ENCODE data around the gene TRIM4. TPM values are rescaled to one million over a fixed set of nuclear protein-coding genes. Genes with fewer than 3 reads are reported as not detected.
A peak's percentile ranks its signal among the peaks of the same experiment; 100 is the strongest.

Gene TRIM4
- total and polyA plus RNA-seq, 9 donors: 31.7 to 64.8 (median 45.1) TPM

- no peak overlapping the region for H3K4me3 ChIP-seq
- intact Hi-C loops (cut with DNase I): no loop called here
- no peak for TF ChIP-seq EP300 (IDR thresholded peaks at IDR 0.05)
- no peak for DNase-seq
- H3K4me1 ChIP-seq (ENCODE audit: insufficient read depth): no peaks in the 10 kb centered on the region
- H3K36me3 ChIP-seq: no peaks in the 10 kb centered on the region
- WGBS, 3 donors: 49 to 59% (median 59%) methylated on average over 2 of the region's 2 CpGs
- no peak overlapping the region for H3K27ac ChIP-seq
- H3K9me3 ChIP-seq: no peaks in the 10 kb centered on the region
- H3K27me3 ChIP-seq: no peaks in the 10 kb centered on the region
Measured at GRCh38 chr7:99863847-99864440, 55.4 kb downstream of the TRIM4 start.

GRCh38 chr7:99860281-99861127 lies 58.8 kb downstream of the TRIM4 start:
- 73 to 75% (median 74%) methylated on average over 15 of the region's 15 CpGs for WGBS, 3 donors
- Histone ChIP-seq H3K9me3 (no peaks in the 10 kb centered on the region), H3K27me3 (no peaks in the 10 kb centered on the region), H3K4me3 (no peak overlapping the region), H3K4me1 (ENCODE audit: insufficient read depth) (no peaks in the 10 kb centered on the region), H3K36me3 (no peaks in the 10 kb centered on the region), H3K27ac (no peak overlapping the region)
- TF ChIP-seq EP300 (IDR thresholded peaks at IDR 0.05) (no peak), CTCF (IDR thresholded peaks at IDR 0.05) (no peak), POLR2A (IDR thresholded peaks at IDR 0.05) (no peak)
- peak in 3 of 5 donors; percentile 13 to 34 (median 22) for DNase-seq
- intact Hi-C loops (cut with DNase I): no loop called here

GRCh38 chr7:99855236-99855635 lies 64.1 kb downstream of the TRIM4 start:
- intact Hi-C loops (cut with DNase I): no loop called here
- no peak for DNase-seq
- Histone ChIP-seq H3K4me1 (ENCODE audit: insufficient read depth) (no peaks in the 10 kb centered on the region), H3K36me3 (no peaks in the 10 kb centered on the region), H3K27me3 (no peaks in the 10 kb centered on the region), H3K9me3 (no peaks in the 10 kb centered on the region), H3K4me3 (no peak overlapping the region), H3K27ac (no peak overlapping the region)
- WGBS, 3 donors: 84 to 92% (median 91%) methylated on average over 1 of the region's 1 CpG
- TF ChIP-seq POLR2A (IDR thresholded peaks at IDR 0.05): no peak
- TF ChIP-seq CTCF (IDR thresholded peaks at IDR 0.05): no peak
- TF ChIP-seq EP300 (IDR thresholded peaks at IDR 0.05): no peak

- H3K9me3 ChIP-seq: no peaks in the 10 kb centered on the region
- intact Hi-C loops (cut with DNase I): no loop called here
- H3K4me3 ChIP-seq: no peak overlapping the region
- no peak for DNase-seq
- 61 to 72% (median 62%) methylated on average over 6 of the region's 6 CpGs for WGBS, 3 donors
- no peaks in the 10 kb centered on the region for H3K36me3 ChIP-seq
- H3K4me1 ChIP-seq (ENCODE audit: insufficient read depth): no peaks in the 10 kb centered on the region
- H3K27me3 ChIP-seq: no peaks in the 10 kb centered on the region
- TF ChIP-seq EP300 (IDR thresholded peaks at IDR 0.05) (no peak), CTCF (IDR thresholded peaks at IDR 0.05) (no peak), POLR2A (IDR thresholded peaks at IDR 0.05) (no peak)
- H3K27ac ChIP-seq: no peak overlapping the region
Measured at GRCh38 chr7:99848420-99849216, 70.7 kb downstream of the TRIM4 start.
